Measurements from ENCODE around the gene TP53INP2. TPM values are rescaled to one million over a fixed set of nuclear protein-coding genes. Genes with fewer than 3 reads are reported as not detected.

The TP53INP2 gene
- total and polyA plus RNA-seq, 2 of the 13 experiments (the other 11 are each of a cell fraction or from before 2014, with no cell fraction given) = 5.2 to 18.8 TPM

DNA sequence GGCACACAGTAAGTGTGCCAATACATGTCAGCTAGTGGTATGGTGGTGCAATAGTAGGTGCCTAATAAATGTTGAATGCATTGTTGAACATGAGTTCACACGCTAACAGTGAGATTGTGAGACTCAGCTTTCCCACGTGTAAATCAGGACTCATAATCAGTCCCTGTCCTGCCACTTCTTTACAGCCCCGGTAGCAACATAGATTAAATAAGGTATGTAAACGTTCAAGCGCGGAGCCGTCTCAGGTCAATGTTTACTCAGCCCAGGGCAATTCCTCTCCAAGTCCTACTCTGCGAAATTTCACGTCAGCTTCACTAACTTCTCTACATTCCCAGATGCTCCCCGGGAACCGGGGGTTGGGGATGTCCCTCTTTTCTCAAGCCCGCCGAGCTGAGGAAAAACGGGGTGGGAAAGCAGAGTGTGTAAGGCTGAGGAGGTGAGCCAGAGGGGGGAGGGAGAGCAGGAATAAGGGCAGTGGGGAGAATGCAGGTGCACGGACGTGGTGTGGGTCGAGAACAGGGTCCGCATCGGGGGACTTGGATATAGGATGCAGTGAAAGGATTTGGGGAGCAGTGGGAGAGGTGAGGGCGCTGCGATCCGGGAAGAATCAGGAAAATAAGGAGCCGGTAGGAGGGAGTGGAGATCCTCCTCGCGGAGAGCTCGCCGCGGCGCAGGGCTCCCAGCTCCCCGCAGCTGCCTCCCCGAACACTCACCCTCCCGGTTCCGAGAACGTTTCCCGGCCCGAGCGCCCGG is 544 bp upstream of the TP53INP2 start (continued):
- TF ChIP-seq GLI4 (CRISPR knock-in tag; IDR thresholded peaks at IDR 0.05; ENCODE audit: borderline replicate concordance) (no peak; the same call in 1 of the 2 replicates), SRY (CRISPR knock-in tag; IDR thresholded peaks at IDR 0.05) (peak; percentile 82), TRIM24 (CRISPR knock-in tag; IDR thresholded peaks at IDR 0.05) (no peak), AHR (CRISPR knock-in tag; IDR thresholded peaks at IDR 0.05) (no peak), GFI1 (CRISPR knock-in tag; IDR thresholded peaks at IDR 0.05; ENCODE audit: borderline replicate concordance) (peak; percentile 89), ZNF225 (CRISPR knock-in tag; IDR thresholded peaks at IDR 0.05) (no peak; the same call in 1 of the 2 replicates), ZMYM2 (CRISPR knock-in tag; IDR thresholded peaks at IDR 0.05) (no peak), ZNF761 (CRISPR knock-in tag; conservative IDR thresholded peaks at IDR 0.05) (no peak), KDM6A (CRISPR knock-in tag; IDR thresholded peaks at IDR 0.05; ENCODE audit: low read depth) (0 out of 2 replicates have a peak, but pooled peaks have one; percentile 30), RAD51 (IDR thresholded peaks at IDR 0.05; ENCODE audit: borderline replicate concordance) (no peak), GABPA (IDR thresholded peaks at IDR 0.05; ENCODE audit: low read depth, low read length) (no peak), GABPA (CRISPR knock-in tag; IDR thresholded peaks at IDR 0.05; ENCODE audit: low read depth) (no peak)
- TF ChIP-seq, protein P1, sequence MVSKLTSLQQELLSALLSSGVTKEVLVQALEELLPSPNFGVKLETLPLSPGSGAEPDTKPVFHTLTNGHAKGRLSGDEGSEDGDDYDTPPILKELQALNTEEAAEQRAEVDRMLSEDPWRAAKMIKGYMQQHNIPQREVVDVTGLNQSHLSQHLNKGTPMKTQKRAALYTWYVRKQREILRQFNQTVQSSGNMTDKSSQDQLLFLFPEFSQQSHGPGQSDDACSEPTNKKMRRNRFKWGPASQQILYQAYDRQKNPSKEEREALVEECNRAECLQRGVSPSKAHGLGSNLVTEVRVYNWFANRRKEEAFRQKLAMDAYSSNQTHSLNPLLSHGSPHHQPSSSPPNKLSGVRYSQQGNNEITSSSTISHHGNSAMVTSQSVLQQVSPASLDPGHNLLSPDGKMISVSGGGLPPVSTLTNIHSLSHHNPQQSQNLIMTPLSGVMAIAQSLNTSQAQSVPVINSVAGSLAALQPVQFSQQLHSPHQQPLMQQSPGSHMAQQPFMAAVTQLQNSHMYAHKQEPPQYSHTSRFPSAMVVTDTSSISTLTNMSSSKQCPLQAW (CRISPR knock-in tag; IDR thresholded peaks at IDR 0.05) = peak; percentile 74; the same call in 1 of the 2 replicates
- TF ChIP-seq, protein P2, sequence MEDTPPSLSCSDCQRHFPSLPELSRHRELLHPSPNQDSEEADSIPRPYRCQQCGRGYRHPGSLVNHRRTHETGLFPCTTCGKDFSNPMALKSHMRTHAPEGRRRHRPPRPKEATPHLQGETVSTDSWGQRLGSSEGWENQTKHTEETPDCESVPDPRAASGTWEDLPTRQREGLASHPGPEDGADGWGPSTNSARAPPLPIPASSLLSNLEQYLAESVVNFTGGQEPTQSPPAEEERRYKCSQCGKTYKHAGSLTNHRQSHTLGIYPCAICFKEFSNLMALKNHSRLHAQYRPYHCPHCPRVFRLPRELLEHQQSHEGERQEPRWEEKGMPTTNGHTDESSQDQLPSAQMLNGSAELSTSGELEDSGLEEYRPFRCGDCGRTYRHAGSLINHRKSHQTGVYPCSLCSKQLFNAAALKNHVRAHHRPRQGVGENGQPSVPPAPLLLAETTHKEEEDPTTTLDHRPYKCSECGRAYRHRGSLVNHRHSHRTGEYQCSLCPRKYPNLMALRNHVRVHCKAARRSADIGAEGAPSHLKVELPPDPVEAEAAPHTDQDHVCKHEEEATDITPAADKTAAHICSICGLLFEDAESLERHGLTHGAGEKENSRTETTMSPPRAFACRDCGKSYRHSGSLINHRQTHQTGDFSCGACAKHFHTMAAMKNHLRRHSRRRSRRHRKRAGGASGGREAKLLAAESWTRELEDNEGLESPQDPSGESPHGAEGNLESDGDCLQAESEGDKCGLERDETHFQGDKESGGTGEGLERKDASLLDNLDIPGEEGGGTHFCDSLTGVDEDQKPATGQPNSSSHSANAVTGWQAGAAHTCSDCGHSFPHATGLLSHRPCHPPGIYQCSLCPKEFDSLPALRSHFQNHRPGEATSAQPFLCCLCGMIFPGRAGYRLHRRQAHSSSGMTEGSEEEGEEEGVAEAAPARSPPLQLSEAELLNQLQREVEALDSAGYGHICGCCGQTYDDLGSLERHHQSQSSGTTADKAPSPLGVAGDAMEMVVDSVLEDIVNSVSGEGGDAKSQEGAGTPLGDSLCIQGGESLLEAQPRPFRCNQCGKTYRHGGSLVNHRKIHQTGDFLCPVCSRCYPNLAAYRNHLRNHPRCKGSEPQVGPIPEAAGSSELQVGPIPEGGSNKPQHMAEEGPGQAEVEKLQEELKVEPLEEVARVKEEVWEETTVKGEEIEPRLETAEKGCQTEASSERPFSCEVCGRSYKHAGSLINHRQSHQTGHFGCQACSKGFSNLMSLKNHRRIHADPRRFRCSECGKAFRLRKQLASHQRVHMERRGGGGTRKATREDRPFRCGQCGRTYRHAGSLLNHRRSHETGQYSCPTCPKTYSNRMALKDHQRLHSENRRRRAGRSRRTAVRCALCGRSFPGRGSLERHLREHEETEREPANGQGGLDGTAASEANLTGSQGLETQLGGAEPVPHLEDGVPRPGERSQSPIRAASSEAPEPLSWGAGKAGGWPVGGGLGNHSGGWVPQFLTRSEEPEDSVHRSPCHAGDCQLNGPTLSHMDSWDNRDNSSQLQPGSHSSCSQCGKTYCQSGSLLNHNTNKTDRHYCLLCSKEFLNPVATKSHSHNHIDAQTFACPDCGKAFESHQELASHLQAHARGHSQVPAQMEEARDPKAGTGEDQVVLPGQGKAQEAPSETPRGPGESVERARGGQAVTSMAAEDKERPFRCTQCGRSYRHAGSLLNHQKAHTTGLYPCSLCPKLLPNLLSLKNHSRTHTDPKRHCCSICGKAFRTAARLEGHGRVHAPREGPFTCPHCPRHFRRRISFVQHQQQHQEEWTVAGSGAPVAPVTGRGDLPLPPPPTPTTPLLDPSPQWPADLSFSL (CRISPR knock-in tag; IDR thresholded peaks at IDR 0.05) = no peak
- TF ChIP-seq, protein P3, sequence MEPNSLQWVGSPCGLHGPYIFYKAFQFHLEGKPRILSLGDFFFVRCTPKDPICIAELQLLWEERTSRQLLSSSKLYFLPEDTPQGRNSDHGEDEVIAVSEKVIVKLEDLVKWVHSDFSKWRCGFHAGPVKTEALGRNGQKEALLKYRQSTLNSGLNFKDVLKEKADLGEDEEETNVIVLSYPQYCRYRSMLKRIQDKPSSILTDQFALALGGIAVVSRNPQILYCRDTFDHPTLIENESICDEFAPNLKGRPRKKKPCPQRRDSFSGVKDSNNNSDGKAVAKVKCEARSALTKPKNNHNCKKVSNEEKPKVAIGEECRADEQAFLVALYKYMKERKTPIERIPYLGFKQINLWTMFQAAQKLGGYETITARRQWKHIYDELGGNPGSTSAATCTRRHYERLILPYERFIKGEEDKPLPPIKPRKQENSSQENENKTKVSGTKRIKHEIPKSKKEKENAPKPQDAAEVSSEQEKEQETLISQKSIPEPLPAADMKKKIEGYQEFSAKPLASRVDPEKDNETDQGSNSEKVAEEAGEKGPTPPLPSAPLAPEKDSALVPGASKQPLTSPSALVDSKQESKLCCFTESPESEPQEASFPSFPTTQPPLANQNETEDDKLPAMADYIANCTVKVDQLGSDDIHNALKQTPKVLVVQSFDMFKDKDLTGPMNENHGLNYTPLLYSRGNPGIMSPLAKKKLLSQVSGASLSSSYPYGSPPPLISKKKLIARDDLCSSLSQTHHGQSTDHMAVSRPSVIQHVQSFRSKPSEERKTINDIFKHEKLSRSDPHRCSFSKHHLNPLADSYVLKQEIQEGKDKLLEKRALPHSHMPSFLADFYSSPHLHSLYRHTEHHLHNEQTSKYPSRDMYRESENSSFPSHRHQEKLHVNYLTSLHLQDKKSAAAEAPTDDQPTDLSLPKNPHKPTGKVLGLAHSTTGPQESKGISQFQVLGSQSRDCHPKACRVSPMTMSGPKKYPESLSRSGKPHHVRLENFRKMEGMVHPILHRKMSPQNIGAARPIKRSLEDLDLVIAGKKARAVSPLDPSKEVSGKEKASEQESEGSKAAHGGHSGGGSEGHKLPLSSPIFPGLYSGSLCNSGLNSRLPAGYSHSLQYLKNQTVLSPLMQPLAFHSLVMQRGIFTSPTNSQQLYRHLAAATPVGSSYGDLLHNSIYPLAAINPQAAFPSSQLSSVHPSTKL (CRISPR knock-in tag; IDR thresholded peaks at IDR 0.05) = peak; percentile 72
- TF ChIP-seq, protein P4, sequence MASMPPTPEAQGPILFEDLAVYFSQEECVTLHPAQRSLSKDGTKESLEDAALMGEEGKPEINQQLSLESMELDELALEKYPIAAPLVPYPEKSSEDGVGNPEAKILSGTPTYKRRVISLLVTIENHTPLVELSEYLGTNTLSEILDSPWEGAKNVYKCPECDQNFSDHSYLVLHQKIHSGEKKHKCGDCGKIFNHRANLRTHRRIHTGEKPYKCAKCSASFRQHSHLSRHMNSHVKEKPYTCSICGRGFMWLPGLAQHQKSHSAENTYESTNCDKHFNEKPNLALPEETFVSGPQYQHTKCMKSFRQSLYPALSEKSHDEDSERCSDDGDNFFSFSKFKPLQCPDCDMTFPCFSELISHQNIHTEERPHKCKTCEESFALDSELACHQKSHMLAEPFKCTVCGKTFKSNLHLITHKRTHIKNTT (CRISPR knock-in tag; IDR thresholded peaks at IDR 0.05) = no peak
